CD8-positive, alpha-beta memory T cell (primary cell): ENCODE measurements around the gene AKAP13. TPM values are rescaled to one million over a fixed set of nuclear protein-coding genes. Genes with fewer than 3 reads are reported as not detected.
"Not testable (repeated sequence)": the region's sequence is repeated elsewhere in the genome, so short reads cannot be mapped to it uniquely, and the experiment has no call there.

Experiments
- CTCF ChIA-PET: fragments of 350-600 bp; sonication (Branson Sonifier 250); formaldehyde crosslinking; loops from one replicate; lab custom pipeline; 2021; ENCODE audit warnings: antibody characterized with exemption; lab: Charles Lee
- POLR2A ChIA-PET: fragments of 350-600 bp; sonication (Branson Sonifier 250); formaldehyde crosslinking; loops from one replicate; lab custom pipeline; 2021; ENCODE audit warnings: antibody characterized with exemption; lab: Charles Lee
- DNase-seq, 5 donors: peaks; one replicate each; pipeline versions ENCODE4 v3.0.0 to v3.0.0-alpha.2; 2020 to 2022; ENCODE audit warnings: mixed read lengths in 1 of 5
- H3K27ac ChIP-seq: one replicate; pipeline ENCODE4 v1.7.0; 2013; ENCODE audit warnings: low read depth, mild to moderate bottlenecking, low read length, moderate library complexity
- H3K27me3 ChIP-seq: 2 replicates; pipeline ENCODE4 v1.7.0; 2013; ENCODE audit warnings: low read length, mild to moderate bottlenecking; ENCODE audit not compliant: insufficient read depth, poor library complexity, severe bottlenecking
- H3K36me3 ChIP-seq: 2 replicates; pipeline ENCODE4 v1.7.0; 2013; ENCODE audit warnings: mild to moderate bottlenecking, low read length, moderate library complexity; ENCODE audit not compliant: insufficient read depth
- H3K4me1 ChIP-seq: 2 replicates; pipeline ENCODE4 v1.7.0; 2013; ENCODE audit warnings: mild to moderate bottlenecking, low read length, moderate library complexity; ENCODE audit not compliant: insufficient read depth
- H3K4me3 ChIP-seq: 2 replicates; pipeline ENCODE4 v1.7.0; 2013; ENCODE audit warnings: mild to moderate bottlenecking, low read length
- H3K9me3 ChIP-seq: 2 replicates; pipeline ENCODE4 v1.7.0; 2013; ENCODE audit warnings: mild to moderate bottlenecking, low read length
- H3K27ac Mint-ChIP-seq, 8 donors: one replicate each; pipeline ENCODE4 v1.8.0; 2020 to 2021; ENCODE audit warnings: mixed read lengths in 8 of 8, mild to moderate bottlenecking in 6 of 8, inconsistent platforms in 3 of 8, moderate library complexity in 3 of 8
- H3K27me3 Mint-ChIP-seq, 2 donors: one replicate each; pipeline ENCODE4 v1.8.0; 2020 to 2021; ENCODE audit warnings: mixed read lengths in 2 of 2, mild to moderate bottlenecking in 1 of 2, moderate library complexity in 1 of 2
- H3K36me3 Mint-ChIP-seq, 3 donors: one replicate each; pipeline ENCODE4 v1.8.0; 2020 to 2021; ENCODE audit warnings: mixed read lengths in 3 of 3, inconsistent platforms in 1 of 3, mild to moderate bottlenecking in 1 of 3
- H3K4me1 Mint-ChIP-seq, 3 donors: one replicate each; pipeline ENCODE4 v1.8.0; 2020 to 2021; ENCODE audit warnings: mixed read lengths in 3 of 3, inconsistent platforms in 1 of 3, mild to moderate bottlenecking in 1 of 3
- H3K4me3 Mint-ChIP-seq, 7 donors: one replicate each; pipeline ENCODE4 v1.8.0; 2020 to 2021; ENCODE audit warnings: mixed read lengths in 7 of 7, mild to moderate bottlenecking in 6 of 7, moderate library complexity in 4 of 7, inconsistent platforms in 2 of 7
- H3K9me3 Mint-ChIP-seq, 5 donors: one replicate each; pipeline ENCODE4 v1.8.0; 2020 to 2022; ENCODE audit warnings: mixed read lengths in 5 of 5, mild to moderate bottlenecking in 3 of 5, moderate library complexity in 2 of 5, inconsistent platforms in 1 of 5
- polyA plus RNA-seq: library from polyadenylated mRNA; unstranded; fragments of 300-500 nt; fragmentation: Illumina TruSeq; gene quantifications from one replicate; pipeline ENCODE4 v1.2.3, GENCODE V29; 2021
- total RNA-seq, 2 experiments: library from RNA; stranded (reverse); gene quantifications; one replicate each; pipeline ENCODE4 v1.2.3, GENCODE V29; 2021

AKAP13 gene
- total and polyA plus RNA-seq, 3 experiments from 2014 or later = 109 to 234 (median 113) TPM

DNA sequence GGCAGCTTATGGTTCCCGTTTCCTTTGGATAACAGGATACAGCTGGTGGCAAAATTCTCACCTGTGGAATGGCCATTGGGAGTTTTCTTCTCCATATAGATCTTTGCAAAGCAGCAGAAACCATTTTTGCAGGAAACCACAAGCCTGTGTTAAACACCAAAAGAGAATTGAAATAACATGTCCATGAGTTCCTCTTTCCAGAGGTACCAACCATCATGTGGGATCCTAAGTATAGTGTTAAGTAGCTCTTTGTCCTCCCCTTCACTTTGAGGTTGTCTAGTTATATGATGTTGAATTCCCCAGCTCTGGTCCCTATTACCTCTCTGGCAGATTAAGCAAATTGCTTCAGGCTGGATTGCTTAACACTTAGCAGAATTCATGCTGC lies 94.9 kb downstream of the AKAP13 start:
- Mint-ChIP-seq H3K36me3 (peaks cover 0 to 4% (median 0%) of the 10 kb centered on the region in 3 donors), H3K27me3 (no peaks in the 10 kb centered on the region), H3K4me3 (peak overlapping the region in 2 of 7 donors; percentile 1 to 35), H3K9me3 (no peaks in the 10 kb centered on the region), H3K27ac (peak overlapping the region in 3 of 8 donors; percentile 16 to 33 (median 24)), H3K4me1 (peaks cover 66 to 93% (median 90%) of the 10 kb centered on the region in 3 donors)
- Histone ChIP-seq H3K4me1 (peaks cover 17% of the 10 kb centered on the region), H3K27ac (no peak overlapping the region), H3K4me3 (no peak overlapping the region), H3K9me3 (no peaks in the 10 kb centered on the region), H3K36me3 (no peaks in the 10 kb centered on the region), H3K27me3 (no peaks in the 10 kb centered on the region)
- DNase-seq = no peak
- POLR2A ChIA-PET = interaction anchor here (0.6 kb wide), 1 partner anchor 264 kb away, joined by 4 read pairs; no protein-coding TSS in a partner anchor
- CTCF ChIA-PET = no interaction called here

DNA sequence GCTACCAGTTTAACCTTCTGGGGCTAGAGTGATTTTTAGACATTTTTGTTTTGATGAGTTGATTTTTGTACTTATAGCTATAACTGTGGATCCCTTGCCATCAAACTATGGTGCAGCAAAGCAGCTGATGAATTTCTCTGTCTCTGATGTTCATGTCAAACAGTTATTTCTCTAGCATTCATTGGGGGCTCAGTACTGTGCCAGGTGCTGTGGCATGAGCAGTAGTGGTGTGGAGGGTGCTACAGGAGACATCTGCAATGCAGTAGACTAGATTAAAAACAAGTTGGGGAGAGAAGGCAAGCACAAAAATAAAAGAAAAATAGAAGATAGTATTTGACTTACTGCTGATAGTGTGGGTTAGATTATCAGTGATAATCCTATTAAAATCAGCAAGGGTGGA lies 95.3 kb downstream of the AKAP13 start:
- Mint-ChIP-seq H3K27me3 (no peaks in the 10 kb centered on the region), H3K4me3 (peak overlapping the region in 1 of 7 donors; percentile 35), H3K27ac (peak overlapping the region in 7 of 8 donors; percentile 1 to 42 (median 8)), H3K36me3 (peaks cover 0 to 4% (median 0%) of the 10 kb centered on the region in 3 donors), H3K9me3 (no peaks in the 10 kb centered on the region), H3K4me1 (peaks cover 62 to 93% (median 90%) of the 10 kb centered on the region in 3 donors)
- no peak for DNase-seq
- no peaks in the 10 kb centered on the region for H3K36me3 ChIP-seq
- H3K27me3 ChIP-seq = no peaks in the 10 kb centered on the region
- ChIA-PET CTCF (no interaction called here), POLR2A (interaction anchor here (0.6 kb wide), 1 partner anchor 263 kb away, joined by 4 read pairs; no protein-coding TSS in a partner anchor)
- no peak overlapping the region for H3K4me3 ChIP-seq
- no peaks in the 10 kb centered on the region for H3K9me3 ChIP-seq
- H3K4me1 ChIP-seq = peaks cover 21% of the 10 kb centered on the region
- no peak overlapping the region for H3K27ac ChIP-seq

DNA sequence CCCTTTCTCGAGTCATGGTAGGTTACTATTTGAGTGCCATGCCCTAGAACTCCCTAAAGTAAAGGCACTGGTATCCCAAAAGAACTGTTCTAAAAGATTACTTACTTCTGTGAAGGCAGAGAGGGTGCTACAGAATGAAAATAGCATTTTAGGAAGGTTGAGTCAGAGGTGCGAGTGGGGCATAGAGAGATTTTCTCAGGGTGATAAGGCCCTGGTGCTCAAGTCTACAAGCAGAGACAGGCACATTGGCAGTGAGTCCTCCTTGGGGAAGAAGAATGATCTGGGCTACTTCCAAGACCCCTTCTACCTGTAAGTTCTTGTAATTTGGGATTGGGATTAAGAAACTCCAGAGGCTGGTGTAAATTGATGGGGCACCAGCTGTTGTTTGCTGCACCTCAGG lies 96.7 kb downstream of the AKAP13 start:
- POLR2A ChIA-PET = no interaction called here
- Mint-ChIP-seq H3K27me3 (no peaks in the 10 kb centered on the region), H3K4me1 (peaks cover 74 to 96% (median 93%) of the 10 kb centered on the region in 3 donors), H3K27ac (peak overlapping the region in 3 of 8 donors; percentile 2 to 62 (median 13)), H3K36me3 (peaks cover 0 to 4% (median 0%) of the 10 kb centered on the region in 3 donors), H3K4me3 (no peak overlapping the region), H3K9me3 (no peaks in the 10 kb centered on the region)
- H3K27ac ChIP-seq = no peak overlapping the region
- no peaks in the 10 kb centered on the region for H3K36me3 ChIP-seq
- DNase-seq = no peak
- H3K4me1 ChIP-seq = peaks cover 34% of the 10 kb centered on the region
- no peaks in the 10 kb centered on the region for H3K27me3 ChIP-seq
- H3K4me3 ChIP-seq = no peak overlapping the region
- no peaks in the 10 kb centered on the region for H3K9me3 ChIP-seq
- CTCF ChIA-PET = no interaction called here

DNA sequence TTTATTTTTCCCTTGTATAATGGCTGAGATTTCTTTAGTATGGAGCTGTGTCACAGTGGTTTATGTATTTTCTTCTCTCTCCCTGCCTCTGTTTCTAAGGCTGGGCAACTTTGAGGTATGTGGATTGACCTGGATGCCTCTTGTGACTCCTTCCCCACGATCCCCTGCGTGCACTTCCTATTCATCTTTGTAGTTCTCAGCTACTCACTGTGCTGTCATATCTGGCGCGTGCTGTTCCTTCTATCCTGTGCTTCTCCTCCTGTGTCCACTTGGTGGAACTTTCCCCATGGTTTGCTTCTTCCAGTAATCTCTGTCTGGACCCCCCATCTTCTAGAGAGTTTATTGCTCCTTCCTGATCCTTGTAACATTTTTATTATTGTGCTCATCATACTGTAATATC lies 97.3 kb downstream of the AKAP13 start:
- ChIA-PET CTCF (no interaction called here), POLR2A (interaction anchor here (0.7 kb wide), 1 partner anchor 133 kb away, joined by 15 read pairs; no protein-coding TSS in a partner anchor)
- no peaks in the 10 kb centered on the region for H3K36me3 ChIP-seq
- Mint-ChIP-seq H3K27me3 (no peaks in the 10 kb centered on the region), H3K4me3 (peak overlapping the region in 1 of 7 donors; percentile 4), H3K36me3 (peaks cover 0 to 4% (median 0%) of the 10 kb centered on the region in 3 donors), H3K27ac (peak overlapping the region in 5 of 8 donors; percentile 17 to 48 (median 24)), H3K9me3 (no peaks in the 10 kb centered on the region), H3K4me1 (peaks cover 75 to 95% (median 93%) of the 10 kb centered on the region in 3 donors)
- H3K27me3 ChIP-seq = no peaks in the 10 kb centered on the region
- no peak for DNase-seq
- H3K27ac ChIP-seq = no peak overlapping the region
- H3K4me3 ChIP-seq = no peak overlapping the region
- H3K9me3 ChIP-seq = no peaks in the 10 kb centered on the region
- H3K4me1 ChIP-seq = peaks cover 35% of the 10 kb centered on the region

DNA sequence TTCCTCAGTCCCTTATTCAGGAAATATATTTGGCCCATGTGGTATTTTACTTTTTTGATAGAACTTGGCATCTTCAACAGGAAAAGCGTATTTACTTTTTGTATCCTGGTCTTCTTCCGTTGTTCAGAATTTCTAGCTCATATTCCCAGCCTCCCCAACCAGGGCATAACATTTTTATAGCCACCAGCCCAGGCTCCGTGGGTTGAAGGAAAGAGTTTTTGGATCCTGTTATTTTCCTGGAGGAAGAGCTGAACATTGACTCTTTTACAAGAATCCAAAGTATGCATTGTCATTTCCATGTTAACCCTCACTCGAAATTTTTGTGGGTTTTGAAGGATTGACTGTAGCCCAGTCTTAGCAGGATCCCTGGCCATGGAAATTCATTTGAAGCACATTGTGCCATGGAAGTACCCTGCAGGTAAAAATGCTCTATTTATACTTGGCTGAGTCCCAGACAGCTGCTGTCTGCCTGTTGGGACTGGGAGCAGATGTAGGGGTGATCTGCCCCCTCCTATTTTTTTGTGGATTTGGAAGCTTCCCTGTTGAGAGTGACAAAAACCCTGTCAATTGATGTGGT lies 98.8 kb downstream of the AKAP13 start:
- H3K4me1 ChIP-seq = peaks cover 35% of the 10 kb centered on the region
- H3K9me3 ChIP-seq = no peaks in the 10 kb centered on the region
- DNase-seq = no peak
- CTCF ChIA-PET = interaction anchor here (1.0 kb wide), 1 partner anchor 182 kb away, joined by 3 read pairs; no protein-coding TSS in a partner anchor
- no peaks in the 10 kb centered on the region for H3K27me3 ChIP-seq
- H3K4me3 ChIP-seq = no peak overlapping the region
- no peak overlapping the region for H3K27ac ChIP-seq
- POLR2A ChIA-PET = no interaction called here
- Mint-ChIP-seq H3K4me3 (no peak overlapping the region), H3K4me1 (peaks cover 66 to 90% (median 85%) of the 10 kb centered on the region in 3 donors), H3K27me3 (no peaks in the 10 kb centered on the region), H3K9me3 (no peaks in the 10 kb centered on the region), H3K36me3 (peaks cover 0 to 4% (median 0%) of the 10 kb centered on the region in 3 donors), H3K27ac (peak overlapping the region in 2 of 8 donors; percentile 34 to 62)
- no peaks in the 10 kb centered on the region for H3K36me3 ChIP-seq

DNA sequence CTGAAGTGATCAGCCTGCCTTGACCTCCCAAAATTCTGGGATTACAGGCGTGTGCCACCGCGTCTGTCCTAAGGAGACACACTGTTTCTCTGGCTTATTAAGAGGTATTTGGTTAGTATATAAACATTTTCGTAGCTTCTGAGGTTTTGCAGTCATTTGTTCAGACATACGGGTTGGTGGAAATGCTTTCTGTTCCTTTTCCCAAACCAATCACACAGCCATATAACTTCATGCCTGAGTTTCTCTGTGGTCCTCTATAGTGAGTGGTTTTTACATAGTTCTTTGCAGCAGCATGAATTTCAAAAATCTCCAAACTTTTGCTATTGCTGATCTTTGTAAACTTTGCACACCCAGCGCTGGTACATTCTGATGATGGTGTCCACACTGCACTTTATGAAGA lies 100.5 kb downstream of the AKAP13 start:
- Mint-ChIP-seq H3K27ac (peak overlapping the region in 4 of 8 donors; percentile 32 to 78 (median 54)), H3K4me1 (peaks cover 60 to 88% (median 84%) of the 10 kb centered on the region in 3 donors), H3K9me3 (no peaks in the 10 kb centered on the region), H3K27me3 (no peaks in the 10 kb centered on the region), H3K36me3 (peaks cover 0 to 4% (median 0%) of the 10 kb centered on the region in 3 donors), H3K4me3 (peak overlapping the region in 1 of 7 donors; percentile 24)
- Histone ChIP-seq H3K4me1 (peaks cover 24% of the 10 kb centered on the region), H3K9me3 (no peaks in the 10 kb centered on the region), H3K36me3 (no peaks in the 10 kb centered on the region), H3K27me3 (no peaks in the 10 kb centered on the region), H3K27ac (no peak overlapping the region), H3K4me3 (no peak overlapping the region)
- no peak for DNase-seq
- ChIA-PET CTCF (no interaction called here), POLR2A (no interaction called here)

DNA sequence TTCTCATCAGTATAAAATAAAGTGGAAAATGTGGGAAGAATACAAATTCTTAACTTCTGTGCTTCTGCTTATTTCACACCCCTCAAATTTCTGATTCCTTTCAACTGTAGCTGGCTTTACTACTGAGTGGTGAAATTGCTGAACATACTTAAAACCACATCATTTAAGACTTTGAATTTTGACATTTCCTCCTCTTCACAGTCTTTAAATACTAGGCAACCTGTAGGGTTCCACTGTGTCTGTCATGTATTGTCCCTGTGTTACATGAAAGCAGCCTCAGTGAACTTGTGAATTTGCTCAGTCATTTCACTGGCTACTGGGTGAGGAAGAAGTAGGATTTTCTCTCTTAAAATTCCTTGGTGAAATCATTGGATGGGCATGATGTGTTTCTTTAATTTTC lies 101.1 kb downstream of the AKAP13 start:
- H3K4me1 Mint-ChIP-seq = peaks cover 56 to 87% (median 84%) of the 10 kb centered on the region in 3 donors
- H3K27ac ChIP-seq, H3K4me3 ChIP-seq, H3K36me3 Mint-ChIP-seq, POLR2A ChIA-PET, H3K27me3 Mint-ChIP-seq, CTCF ChIA-PET, H3K27me3 ChIP-seq, H3K4me3 Mint-ChIP-seq, H3K9me3 Mint-ChIP-seq, H3K9me3 ChIP-seq, H3K36me3 ChIP-seq: not testable (repeated sequence)
- peak in 1 of 5 donors; percentile 38 for DNase-seq
- peaks cover 21% of the 10 kb centered on the region for H3K4me1 ChIP-seq
- H3K27ac Mint-ChIP-seq = peak overlapping the region in 6 of 8 donors; percentile 20 to 69 (median 52)

DNA sequence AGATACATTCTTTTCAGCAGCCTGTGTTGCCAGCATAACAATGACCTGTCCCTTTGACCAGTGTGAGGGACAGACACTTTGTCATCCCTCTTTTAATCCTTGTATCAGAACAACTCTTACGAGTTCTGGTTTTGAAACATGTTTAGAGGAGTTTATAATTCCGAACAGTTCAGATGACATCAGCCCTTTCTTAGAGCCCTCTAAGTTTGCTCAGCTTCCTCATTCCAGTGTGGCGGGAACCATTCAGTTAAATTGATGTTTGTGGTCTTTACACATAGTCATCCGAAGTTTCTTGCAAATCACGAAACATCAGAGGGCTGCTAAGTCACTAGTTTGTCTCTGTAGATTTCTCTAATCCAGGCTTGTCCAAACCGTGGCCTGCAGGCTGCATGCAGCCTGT lies 102.5 kb downstream of the AKAP13 start:
- no peak for DNase-seq
- Histone ChIP-seq H3K36me3 (no peaks in the 10 kb centered on the region), H3K9me3 (no peaks in the 10 kb centered on the region), H3K27ac (no peak overlapping the region), H3K4me3 (no peak overlapping the region), H3K27me3 (no peaks in the 10 kb centered on the region), H3K4me1 (peaks cover 21% of the 10 kb centered on the region)
- H3K4me3 Mint-ChIP-seq = no peak overlapping the region
- no peaks in the 10 kb centered on the region for H3K27me3 Mint-ChIP-seq
- peaks cover 0 to 15% (median 1%) of the 10 kb centered on the region in 3 donors for H3K36me3 Mint-ChIP-seq
- CTCF ChIA-PET = interaction anchor here (1.0 kb wide), 1 partner anchor 21 kb away, joined by 3 read pairs; no protein-coding TSS in a partner anchor
- H3K9me3 Mint-ChIP-seq = no peaks in the 10 kb centered on the region
- H3K4me1 Mint-ChIP-seq = peaks cover 45 to 79% (median 77%) of the 10 kb centered on the region in 3 donors
- POLR2A ChIA-PET = no interaction called here
- peak overlapping the region in 4 of 8 donors; percentile 25 to 69 (median 50) for H3K27ac Mint-ChIP-seq
